Brain microvascular endothelial cell (primary cell): ENCODE data around the gene APBB2.

Experiments
- DNase-seq: peaks from one replicate; pipeline ENCODE4 v3.0.0-alpha.2; 2020
- H3K27ac ChIP-seq: fragments of 250-450 bp; sonication (Bioruptor Pico); 2 replicates; pipeline ENCODE4 v1.5.1; 2020; ENCODE audit warnings: mild to moderate bottlenecking, moderate library complexity
- H3K27me3 ChIP-seq: fragments of 250-450 bp; sonication (Bioruptor Pico); replicated peaks from 2 replicates; pipeline ENCODE4 v1.5.1; 2020; ENCODE audit warnings: mild to moderate bottlenecking
- H3K36me3 ChIP-seq: fragments of 250-450 bp; sonication (Bioruptor Pico); replicated peaks from 2 replicates; pipeline ENCODE4 v1.5.1; 2020; ENCODE audit warnings: mild to moderate bottlenecking
- H3K4me3 ChIP-seq: 2 replicates; pipeline ENCODE4 v1.5.1; 2011; ENCODE audit warnings: low read depth, mild to moderate bottlenecking, control low read depth, low read length, moderate library complexity
- in situ Hi-C: cut with HindIII; loops from 2 replicates; pipeline ENCODE4 v1.10.0; 2017; ENCODE audit warnings: low sequenced_read_pairs, low pct_ligation_motif_present
- TF ChIP-seq, protein P1 (sequence below): IDR thresholded peaks from 2 replicates; pipeline ENCODE4 v1.5.1; 2011; ENCODE audit warnings: low read depth, mild to moderate bottlenecking, moderate library complexity, low read length, control low read depth, inconsistent platforms; ENCODE audit errors: missing control alignments

Gene APBB2

DNA sequence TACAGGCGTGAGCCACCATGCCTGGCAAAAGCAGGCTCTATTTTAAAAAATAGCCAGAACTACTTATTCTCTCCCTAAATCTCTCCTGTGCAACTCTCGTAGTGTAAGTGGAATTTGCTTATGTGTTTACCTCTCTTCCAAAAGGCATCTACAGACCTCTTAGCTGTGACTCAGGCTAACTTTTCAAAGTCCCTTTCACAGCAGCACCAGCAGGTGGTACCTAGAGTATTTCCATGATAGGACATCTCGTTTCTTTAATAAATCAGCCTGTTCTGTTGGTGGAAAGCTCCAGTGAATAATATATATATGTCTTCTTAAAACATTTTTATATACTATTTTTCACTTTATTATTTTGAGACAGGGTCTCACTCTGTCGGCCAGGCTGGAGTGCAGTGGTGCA is 375.6 kb downstream of the APBB2 start:
- Histone ChIP-seq H3K36me3 (peaks cover 42% of the 10 kb centered on the region), H3K27me3 (no peaks in the 10 kb centered on the region), H3K4me3 (no peak overlapping the region), H3K27ac (no peak overlapping the region)
- in situ Hi-C loops = no loop called here
- TF ChIP-seq, protein P1, sequence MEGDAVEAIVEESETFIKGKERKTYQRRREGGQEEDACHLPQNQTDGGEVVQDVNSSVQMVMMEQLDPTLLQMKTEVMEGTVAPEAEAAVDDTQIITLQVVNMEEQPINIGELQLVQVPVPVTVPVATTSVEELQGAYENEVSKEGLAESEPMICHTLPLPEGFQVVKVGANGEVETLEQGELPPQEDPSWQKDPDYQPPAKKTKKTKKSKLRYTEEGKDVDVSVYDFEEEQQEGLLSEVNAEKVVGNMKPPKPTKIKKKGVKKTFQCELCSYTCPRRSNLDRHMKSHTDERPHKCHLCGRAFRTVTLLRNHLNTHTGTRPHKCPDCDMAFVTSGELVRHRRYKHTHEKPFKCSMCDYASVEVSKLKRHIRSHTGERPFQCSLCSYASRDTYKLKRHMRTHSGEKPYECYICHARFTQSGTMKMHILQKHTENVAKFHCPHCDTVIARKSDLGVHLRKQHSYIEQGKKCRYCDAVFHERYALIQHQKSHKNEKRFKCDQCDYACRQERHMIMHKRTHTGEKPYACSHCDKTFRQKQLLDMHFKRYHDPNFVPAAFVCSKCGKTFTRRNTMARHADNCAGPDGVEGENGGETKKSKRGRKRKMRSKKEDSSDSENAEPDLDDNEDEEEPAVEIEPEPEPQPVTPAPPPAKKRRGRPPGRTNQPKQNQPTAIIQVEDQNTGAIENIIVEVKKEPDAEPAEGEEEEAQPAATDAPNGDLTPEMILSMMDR = peak; percentile 37
- no peak for DNase-seq

DNA sequence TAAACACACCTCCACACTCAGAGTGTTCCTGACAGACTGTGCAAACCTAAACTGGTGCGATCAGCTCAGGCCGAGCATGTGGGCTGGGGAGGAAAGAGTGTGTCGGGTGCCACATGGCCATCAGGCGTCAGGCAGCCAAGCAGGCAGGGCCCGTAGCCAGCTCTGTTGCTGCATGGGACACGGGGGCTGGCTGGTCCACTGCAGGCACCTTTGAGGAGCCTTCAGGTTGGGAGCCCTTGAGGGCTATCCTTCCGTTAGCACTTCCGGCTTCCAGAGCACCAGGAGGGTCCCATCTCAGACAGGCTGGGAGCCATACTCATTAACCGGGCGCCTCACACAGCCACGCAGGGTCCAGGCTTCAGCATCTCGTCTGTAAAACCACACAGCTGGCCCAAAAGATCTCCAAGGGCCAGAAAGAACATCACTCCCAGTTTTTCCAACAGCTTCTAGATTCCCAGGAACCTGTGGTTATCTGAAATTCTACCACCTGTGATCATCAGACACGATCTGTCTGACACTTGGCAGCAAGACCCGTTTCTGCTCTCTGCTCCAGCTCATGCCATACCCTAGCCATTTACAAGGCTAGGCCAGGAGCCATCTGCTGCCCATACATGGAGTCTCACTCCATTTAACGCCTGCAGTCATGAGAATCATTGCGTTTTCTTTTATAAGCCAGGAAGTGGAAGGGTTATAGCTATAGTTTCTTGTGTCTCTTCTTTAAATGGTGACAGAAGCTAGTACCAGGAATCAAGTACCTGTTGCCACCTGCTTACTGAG is 377.1 kb downstream of the APBB2 start:
- no peak overlapping the region for H3K4me3 ChIP-seq
- no peak for DNase-seq
- H3K27ac ChIP-seq = no peak overlapping the region
- peaks cover 49% of the 10 kb centered on the region for H3K36me3 ChIP-seq
- in situ Hi-C loops = no loop called here
- no peaks in the 10 kb centered on the region for H3K27me3 ChIP-seq
- TF ChIP-seq, protein P1 = no peak

GRCh38 chr4:40833212-40833611 is 381.1 kb downstream of the APBB2 start:
- H3K4me3 ChIP-seq = no peak overlapping the region
- no peak for DNase-seq
- in situ Hi-C loops = no loop called here
- H3K27me3 ChIP-seq = no peaks in the 10 kb centered on the region
- H3K27ac ChIP-seq = no peak overlapping the region
- TF ChIP-seq, protein P1 = no peak
- H3K36me3 ChIP-seq = peaks cover 69% of the 10 kb centered on the region

DNA sequence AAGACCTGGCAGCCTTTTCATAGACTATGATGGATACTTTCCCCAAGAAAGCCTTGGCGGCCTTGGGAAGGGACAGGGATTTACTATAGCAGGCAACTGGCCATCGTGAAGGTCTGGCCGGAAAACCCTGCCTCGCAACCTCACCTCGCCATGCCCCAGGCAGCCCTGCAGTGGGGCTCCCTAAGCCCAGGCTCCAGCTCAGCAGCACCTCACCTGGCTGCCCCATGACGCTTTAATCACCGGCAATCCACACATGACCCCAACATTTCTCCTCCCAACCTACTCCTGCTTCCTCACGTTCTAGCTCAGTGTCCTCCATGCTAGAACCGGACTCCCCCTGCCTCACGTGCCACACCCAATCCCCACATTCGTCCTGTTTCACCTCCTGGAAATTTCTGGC is 382.2 kb downstream of the APBB2 start:
- DNase-seq = no peak
- Histone ChIP-seq H3K36me3 (peaks cover 75% of the 10 kb centered on the region), H3K27ac (no peak overlapping the region), H3K27me3 (no peaks in the 10 kb centered on the region), H3K4me3 (no peak overlapping the region)
- TF ChIP-seq, protein P1 = no peak
- in situ Hi-C loops = no loop called here

GRCh38 chr4:40831146-40831907 is 383.0 kb downstream of the APBB2 start:
- Histone ChIP-seq H3K27me3 (no peaks in the 10 kb centered on the region), H3K27ac (no peak overlapping the region), H3K36me3 (peaks cover 77% of the 10 kb centered on the region), H3K4me3 (no peak overlapping the region)
- DNase-seq = no peak
- TF ChIP-seq, protein P1 = no peak
- in situ Hi-C loops = no loop called here

DNA sequence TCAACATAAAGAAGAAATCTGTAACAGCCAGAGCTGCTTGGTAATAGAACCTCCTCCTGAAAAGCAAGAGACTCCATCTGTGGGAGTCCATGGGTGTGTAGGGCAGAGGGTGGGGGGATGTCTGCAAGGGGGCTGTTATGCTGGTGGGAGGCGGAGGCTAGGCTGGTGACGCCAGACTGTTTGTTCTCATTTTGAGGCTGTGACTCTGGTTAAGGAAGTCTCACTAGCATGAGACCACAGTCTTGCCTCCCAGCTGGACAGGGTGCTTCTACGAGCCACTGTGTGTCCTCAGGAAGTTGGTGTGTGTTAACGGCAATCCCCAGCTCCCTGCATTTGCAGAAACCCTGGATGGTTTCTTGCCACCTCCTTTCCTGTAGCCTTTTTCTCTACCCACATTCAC is 384.8 kb downstream of the APBB2 start:
- TF ChIP-seq, protein P1 = no peak
- Histone ChIP-seq H3K27ac (no peak overlapping the region), H3K4me3 (no peak overlapping the region), H3K36me3 (peaks cover 80% of the 10 kb centered on the region), H3K27me3 (no peaks in the 10 kb centered on the region)
- no peak for DNase-seq
- in situ Hi-C loops = no loop called here
